ENCODE results near the gene ITGB4. TPM values are rescaled to one million over a fixed set of nuclear protein-coding genes. Genes with fewer than 3 reads are reported as not detected.

The ITGB4 gene
- polyA plus RNA-seq, 3 donors, result 0.09 to 0.82 TPM; not detected in 1

DNA sequence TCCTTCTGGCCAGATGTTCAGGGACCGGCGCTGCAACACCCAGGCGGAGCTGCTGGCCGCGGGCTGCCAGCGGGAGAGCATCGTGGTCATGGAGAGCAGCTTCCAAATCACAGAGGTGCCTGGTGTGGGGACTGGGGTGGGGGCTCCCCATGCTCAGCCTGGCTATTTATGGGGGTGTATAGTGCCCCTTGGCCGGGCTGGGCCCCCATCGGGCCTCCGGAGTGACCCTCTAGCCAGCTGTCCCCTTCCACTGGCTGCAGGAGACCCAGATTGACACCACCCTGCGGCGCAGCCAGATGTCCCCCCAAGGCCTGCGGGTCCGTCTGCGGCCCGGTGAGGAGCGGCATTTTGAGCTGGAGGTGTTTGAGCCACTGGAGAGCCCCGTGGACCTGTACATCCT is 6.1 kb downstream of the ITGB4 start:
- peaks cover 6 to 15% (median 9%) of the 10 kb centered on the region in 3 donors for H3K27me3 Mint-ChIP-seq (ENCODE audit: low read depth in 3 of 3)
- Histone ChIP-seq H3K9ac (ENCODE audit: insufficient read depth, low read length, poor library complexity, severe bottlenecking) (no peak overlapping the region), H3K4me1 (ENCODE audit: control insufficient read depth in 1 of 2, insufficient read depth in 2 of 2, low read length in 2 of 2) (no peaks in the 10 kb centered on the region), H4K20me1 (ENCODE audit: insufficient read depth, low read length) (no peaks in the 10 kb centered on the region), H2AFZ (ENCODE audit: insufficient read depth, low read depth, low read length, poor library complexity, severe bottlenecking) (no peak overlapping the region), H3K27me3 (ENCODE audit: control insufficient read depth in 2 of 2, insufficient read depth in 2 of 2, low read length in 2 of 2) (peaks cover 0 to 3% of the 10 kb centered on the region in 2 donors), H3K9me3 (replicated peaks in 1 of 2; ENCODE audit: control insufficient read depth in 1 of 2, insufficient read depth in 1 of 2, low read length in 2 of 2) (no peaks in the 10 kb centered on the region), H3K4me2 (replicated peaks; ENCODE audit: extremely low read depth, low read length, poor library complexity, severe bottlenecking) (no peak overlapping the region), H3K36me3 (replicated peaks in 1 of 2; ENCODE audit: control insufficient read depth in 1 of 2, insufficient read depth in 2 of 2, low read length in 2 of 2) (no peaks in the 10 kb centered on the region), H3K79me2 (ENCODE audit: insufficient read depth, low read length) (no peaks in the 10 kb centered on the region), H3K27ac (ENCODE audit: low read depth in 1 of 2, low read length in 2 of 2) (no peak overlapping the region), H3K4me3 (replicated peaks in 1 of 3; ENCODE audit: low read depth in 2 of 3, low read length in 3 of 3) (no peak overlapping the region)
- WGBS (ENCODE audit: insufficient coverage), result 97% methylated on average over 16 of the region's 18 CpGs
- no peak overlapping the region for H3K4me3 Mint-ChIP-seq
- H3K4me1 Mint-ChIP-seq, result peaks cover 5% of the 10 kb centered on the region
- no peaks in the 10 kb centered on the region for H3K9me3 Mint-ChIP-seq
- TF ChIP-seq, protein P1, sequence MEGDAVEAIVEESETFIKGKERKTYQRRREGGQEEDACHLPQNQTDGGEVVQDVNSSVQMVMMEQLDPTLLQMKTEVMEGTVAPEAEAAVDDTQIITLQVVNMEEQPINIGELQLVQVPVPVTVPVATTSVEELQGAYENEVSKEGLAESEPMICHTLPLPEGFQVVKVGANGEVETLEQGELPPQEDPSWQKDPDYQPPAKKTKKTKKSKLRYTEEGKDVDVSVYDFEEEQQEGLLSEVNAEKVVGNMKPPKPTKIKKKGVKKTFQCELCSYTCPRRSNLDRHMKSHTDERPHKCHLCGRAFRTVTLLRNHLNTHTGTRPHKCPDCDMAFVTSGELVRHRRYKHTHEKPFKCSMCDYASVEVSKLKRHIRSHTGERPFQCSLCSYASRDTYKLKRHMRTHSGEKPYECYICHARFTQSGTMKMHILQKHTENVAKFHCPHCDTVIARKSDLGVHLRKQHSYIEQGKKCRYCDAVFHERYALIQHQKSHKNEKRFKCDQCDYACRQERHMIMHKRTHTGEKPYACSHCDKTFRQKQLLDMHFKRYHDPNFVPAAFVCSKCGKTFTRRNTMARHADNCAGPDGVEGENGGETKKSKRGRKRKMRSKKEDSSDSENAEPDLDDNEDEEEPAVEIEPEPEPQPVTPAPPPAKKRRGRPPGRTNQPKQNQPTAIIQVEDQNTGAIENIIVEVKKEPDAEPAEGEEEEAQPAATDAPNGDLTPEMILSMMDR (IDR thresholded peaks at IDR 0.05), result no peak
- no peaks in the 10 kb centered on the region for H3K36me3 Mint-ChIP-seq
- intact Hi-C loops (cut with micrococcal nuclease), result no loop called here
- H3K27ac Mint-ChIP-seq, result no peak overlapping the region
- DNase-seq, result no peak

DNA sequence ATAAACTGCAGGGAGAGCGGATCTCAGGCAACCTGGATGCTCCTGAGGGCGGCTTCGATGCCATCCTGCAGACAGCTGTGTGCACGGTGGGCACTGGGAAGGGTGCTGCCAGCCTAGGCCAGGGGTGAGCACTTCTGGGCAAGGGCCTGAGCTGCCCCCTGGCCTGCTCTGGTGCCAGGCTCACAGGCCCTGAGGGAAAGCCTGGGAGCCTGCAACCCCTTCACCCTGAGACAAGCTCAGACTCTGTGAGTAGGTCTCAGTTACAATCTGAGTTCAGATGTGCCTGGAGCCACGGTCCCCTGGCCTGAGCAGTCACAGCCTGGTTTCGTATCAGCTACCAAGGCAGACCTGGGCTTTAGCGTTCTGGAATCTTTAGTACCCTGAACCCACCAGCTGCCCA is 8.1 kb downstream of the ITGB4 start:
- intact Hi-C loops (cut with micrococcal nuclease), result no loop called here
- Mint-ChIP-seq H3K4me3 (no peak overlapping the region), H3K4me1 (peaks cover 4% of the 10 kb centered on the region), H3K27ac (no peak overlapping the region), H3K36me3 (no peaks in the 10 kb centered on the region), H3K27me3 (ENCODE audit: low read depth in 3 of 3) (peaks cover 1 to 7% (median 2%) of the 10 kb centered on the region in 3 donors), H3K9me3 (peaks cover 0 to 1% (median 0%) of the 10 kb centered on the region in 7 donors)
- no peak overlapping the region for H3K4me3 ChIP-seq (replicated peaks in 1 of 3; ENCODE audit: low read depth in 2 of 3, low read length in 3 of 3)
- no peaks in the 10 kb centered on the region for H3K27me3 ChIP-seq (ENCODE audit: control insufficient read depth in 2 of 2, insufficient read depth in 2 of 2, low read length in 2 of 2)
- H3K9ac ChIP-seq (ENCODE audit: insufficient read depth, low read length, poor library complexity, severe bottlenecking), result no peak overlapping the region
- no peaks in the 10 kb centered on the region for H4K20me1 ChIP-seq (ENCODE audit: insufficient read depth, low read length)
- H3K4me2 ChIP-seq (replicated peaks; ENCODE audit: extremely low read depth, low read length, poor library complexity, severe bottlenecking), result no peak overlapping the region
- H3K79me2 ChIP-seq (ENCODE audit: insufficient read depth, low read length), result no peaks in the 10 kb centered on the region
- no peaks in the 10 kb centered on the region for H3K36me3 ChIP-seq (replicated peaks in 1 of 2; ENCODE audit: control insufficient read depth in 1 of 2, insufficient read depth in 2 of 2, low read length in 2 of 2)
- H3K4me1 ChIP-seq (ENCODE audit: control insufficient read depth in 1 of 2, insufficient read depth in 2 of 2, low read length in 2 of 2), result no peaks in the 10 kb centered on the region
- H3K9me3 ChIP-seq (replicated peaks in 1 of 2; ENCODE audit: control insufficient read depth in 1 of 2, insufficient read depth in 1 of 2, low read length in 2 of 2), result no peaks in the 10 kb centered on the region
- no peak overlapping the region for H2AFZ ChIP-seq (ENCODE audit: insufficient read depth, low read depth, low read length, poor library complexity, severe bottlenecking)
- no peak for DNase-seq
- no peak overlapping the region for H3K27ac ChIP-seq (ENCODE audit: low read depth in 1 of 2, low read length in 2 of 2)
- 87% methylated on average over 7 of the region's 7 CpGs for WGBS (ENCODE audit: insufficient coverage)
- TF ChIP-seq, protein P1 (IDR thresholded peaks at IDR 0.05), result no peak

Data from CD14-positive monocyte (primary cell).